Liver (tissue), 9 donors: ENCODE results near the gene KIFBP. TPM values are rescaled to one million over a fixed set of nuclear protein-coding genes. Genes with fewer than 3 reads are reported as not detected.
A peak's percentile ranks its signal among the peaks of the same experiment; 100 is the strongest.

Experiments
- DNase-seq: peaks from one replicate; pipeline ENCODE4 v3.0.0-alpha.2; 2017; ENCODE audit warnings: low spot score
- H3K27ac ChIP-seq, 2 donors: one replicate each; pipeline ENCODE4 v1.7.0; 2013; ENCODE audit warnings: inconsistent platforms in 2 of 2, low read length in 2 of 2, control low read depth in 1 of 2, low read depth in 1 of 2, mild to moderate bottlenecking in 1 of 2
- H3K27me3 ChIP-seq, 4 donors: one replicate each; pipeline versions ENCODE4 v1.6.1 to v1.7.0; 2013; ENCODE audit warnings: low read length in 3 of 4, inconsistent platforms in 1 of 4, mild to moderate bottlenecking in 1 of 4, moderate library complexity in 1 of 4; ENCODE audit not compliant: control insufficient read depth in 4 of 4, insufficient read depth in 4 of 4
- H3K36me3 ChIP-seq, 4 donors: one replicate each; pipeline versions ENCODE4 v1.6.1 to v1.7.0; 2013; ENCODE audit warnings: low read length in 3 of 4, mild to moderate bottlenecking in 3 of 4, low read depth in 1 of 4, moderate library complexity in 1 of 4; ENCODE audit not compliant: control insufficient read depth in 4 of 4, insufficient read depth in 3 of 4
- H3K4me1 ChIP-seq, 4 donors: one replicate each; pipeline versions ENCODE4 v1.6.1 to v1.7.0; 2013; ENCODE audit warnings: low read length in 3 of 4, mild to moderate bottlenecking in 3 of 4, moderate library complexity in 1 of 4; ENCODE audit not compliant: control insufficient read depth in 4 of 4, insufficient read depth in 4 of 4
- H3K4me3 ChIP-seq, 3 donors: one replicate each; pipeline versions ENCODE4 v1.6.1 to v1.7.0; 2013; ENCODE audit warnings: low read length in 3 of 3, control low read depth in 1 of 3, low read depth in 1 of 3, mild to moderate bottlenecking in 1 of 3
- H3K9ac ChIP-seq, 2 donors: one replicate each; pipeline ENCODE4 v1.7.0; 2013; ENCODE audit warnings: low read length in 2 of 2, mild to moderate bottlenecking in 2 of 2, moderate library complexity in 2 of 2, control low read depth in 1 of 2, low read depth in 1 of 2
- H3K9me3 ChIP-seq, 4 donors: one replicate each; pipeline versions ENCODE4 v1.6.1 to v1.7.0; 2013; ENCODE audit warnings: low read length in 3 of 4; ENCODE audit not compliant: control insufficient read depth in 4 of 4
- EGR1 ChIP-seq, 2 donors: IDR thresholded peaks; 2 replicates each; pipeline ENCODE4 v1.6.1; 2016 to 2018; ENCODE audit warnings: antibody characterized with exemption in 2 of 2, low read depth in 2 of 2
- FOXA1 ChIP-seq: IDR thresholded peaks from 2 replicates; pipeline ENCODE4 v1.6.1; 2016; ENCODE audit warnings: antibody characterized with exemption
- FOXA2 ChIP-seq: IDR thresholded peaks from 2 replicates; pipeline ENCODE4 v1.6.1; 2016; ENCODE audit warnings: antibody characterized with exemption
- GABPA ChIP-seq, 2 donors: IDR thresholded peaks in 1 of 2; conservative IDR thresholded peaks in 1 of 2; 2 replicates each; pipeline ENCODE4 v1.6.1; 2016; ENCODE audit warnings: antibody characterized with exemption in 2 of 2, mild to moderate bottlenecking in 1 of 2, moderate library complexity in 1 of 2
- JUND ChIP-seq, 2 donors: IDR thresholded peaks; 2 replicates each; pipeline ENCODE4 v1.6.1; 2016; ENCODE audit warnings: antibody characterized with exemption in 2 of 2
- NR2F2 ChIP-seq: IDR thresholded peaks from 2 replicates; pipeline ENCODE4 v1.6.1; 2016; ENCODE audit warnings: antibody characterized with exemption
- RXRA ChIP-seq, 2 donors: IDR thresholded peaks; 2 replicates each; pipeline ENCODE4 v1.6.1; 2017 to 2018; ENCODE audit warnings: antibody characterized with exemption in 2 of 2, mild to moderate bottlenecking in 1 of 2
- SP1 ChIP-seq: IDR thresholded peaks from 2 replicates; pipeline ENCODE4 v1.6.1; 2018; ENCODE audit warnings: antibody characterized with exemption, mild to moderate bottlenecking
- TAF1 ChIP-seq: conservative IDR thresholded peaks from 2 replicates; pipeline ENCODE4 v1.6.1; 2016; ENCODE audit warnings: antibody characterized with exemption, mild to moderate bottlenecking
- WGBS: extraction: QIAGEN DNeasy Blood & Tissue Kit; methylation state at CpG from one replicate; pipeline ENCODE4 v1.1.7; 2013; 5-methylcytosine and 5-hydroxymethylcytosine counted together
- polyA plus RNA-seq, 2 donors: library from polyadenylated mRNA; stranded (reverse) in 1 of 2; unstranded in 1 of 2; fragments of 200-250 nt in 1 of 2; fragments of >200 nt in 1 of 2; fragmentation: Nextera tagmentation in 1 of 2; extraction: Ambion mirVana in 1 of 2; gene quantifications; one replicate each; pipeline versions ENCODE4 v1.2.1 to v1.2.3, GENCODE V29; 2013 to 2015
- total RNA-seq, 2 donors: library from RNA; depleted of rRNA; stranded (reverse); fragments of >200 nt; gene quantifications; one replicate each; pipeline ENCODE4 v1.2.3, GENCODE V29; 2014
- TF ChIP-seq, protein P1 (sequence below): IDR thresholded peaks from 2 replicates; pipeline ENCODE4 v1.6.1; 2016; ENCODE audit warnings: antibody characterized with exemption
- TF ChIP-seq, protein P2 (sequence below): IDR thresholded peaks from 2 replicates; pipeline ENCODE4 v1.6.1; 2016; ENCODE audit warnings: antibody characterized with exemption, mild to moderate bottlenecking
- TF ChIP-seq, protein P3 (sequence below): IDR thresholded peaks from 2 replicates; pipeline ENCODE4 v1.6.1; 2016; ENCODE audit warnings: antibody characterized with exemption
- donor health status: healthy.
- donor health status: healthy.
- donor health status: healthy.
- donor health status: healthy.
- donor health status: healthy.

KIFBP gene
- total and polyA plus RNA-seq, 4 donors: 5.7 to 11.2 (median 7.9) TPM

DNA sequence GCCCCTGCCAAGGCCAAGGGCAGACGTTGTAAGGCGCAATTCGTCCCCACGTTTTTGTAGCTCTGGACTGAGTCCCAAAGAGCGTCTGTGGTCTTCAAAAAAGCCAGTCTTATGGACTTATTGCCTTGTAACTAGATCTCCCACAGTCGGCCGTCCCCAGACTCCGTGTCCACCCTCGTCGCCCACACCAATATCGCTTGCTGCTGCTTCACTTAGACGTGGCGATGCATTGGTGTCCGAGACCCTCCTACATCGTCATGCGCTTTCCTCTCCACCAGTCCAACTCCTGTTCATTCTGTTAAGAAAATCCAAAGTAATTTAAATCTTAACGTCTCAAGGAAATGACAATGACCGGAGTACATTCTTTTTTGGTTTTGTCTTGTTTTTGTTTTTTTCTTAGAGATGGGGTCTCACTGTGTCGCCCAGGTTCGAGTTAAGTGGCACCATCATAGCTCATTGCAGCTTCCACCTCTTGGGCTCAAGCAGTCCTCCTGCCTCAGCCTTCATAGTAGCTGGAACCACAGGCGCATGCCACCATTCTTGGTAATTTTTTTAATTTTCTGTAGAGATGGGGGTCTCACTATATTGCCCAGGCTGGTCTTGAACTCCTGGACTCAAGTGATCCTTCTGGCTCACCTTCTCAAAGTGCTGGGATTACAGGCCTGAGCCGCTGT lies 851 bp downstream of the KIFBP start:
- H3K27ac ChIP-seq: peak overlapping the region; percentile 69 to 70
- H3K27me3 ChIP-seq: no peaks in the 10 kb centered on the region
- H3K9me3 ChIP-seq: no peaks in the 10 kb centered on the region
- H3K9ac ChIP-seq: peak overlapping the region; percentile 60 to 84
- TF ChIP-seq RXRA (IDR thresholded peaks at IDR 0.05): no peak
- no peak for TF ChIP-seq FOXA1
- TF ChIP-seq GABPA (IDR thresholded peaks at IDR 0.05 in 1 of 2, conservative IDR thresholded peaks at IDR 0.05 in 1 of 2): no peak
- TF ChIP-seq, protein P1, sequence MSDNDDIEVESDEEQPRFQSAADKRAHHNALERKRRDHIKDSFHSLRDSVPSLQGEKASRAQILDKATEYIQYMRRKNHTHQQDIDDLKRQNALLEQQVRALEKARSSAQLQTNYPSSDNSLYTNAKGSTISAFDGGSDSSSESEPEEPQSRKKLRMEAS: no peak
- TF ChIP-seq JUND (IDR thresholded peaks at IDR 0.05): no peak
- no peak for TF ChIP-seq EGR1 (IDR thresholded peaks at IDR 0.05; ENCODE audit: low read depth in 2 of 2)
- TF ChIP-seq SP1: no peak
- TF ChIP-seq, protein P2, sequence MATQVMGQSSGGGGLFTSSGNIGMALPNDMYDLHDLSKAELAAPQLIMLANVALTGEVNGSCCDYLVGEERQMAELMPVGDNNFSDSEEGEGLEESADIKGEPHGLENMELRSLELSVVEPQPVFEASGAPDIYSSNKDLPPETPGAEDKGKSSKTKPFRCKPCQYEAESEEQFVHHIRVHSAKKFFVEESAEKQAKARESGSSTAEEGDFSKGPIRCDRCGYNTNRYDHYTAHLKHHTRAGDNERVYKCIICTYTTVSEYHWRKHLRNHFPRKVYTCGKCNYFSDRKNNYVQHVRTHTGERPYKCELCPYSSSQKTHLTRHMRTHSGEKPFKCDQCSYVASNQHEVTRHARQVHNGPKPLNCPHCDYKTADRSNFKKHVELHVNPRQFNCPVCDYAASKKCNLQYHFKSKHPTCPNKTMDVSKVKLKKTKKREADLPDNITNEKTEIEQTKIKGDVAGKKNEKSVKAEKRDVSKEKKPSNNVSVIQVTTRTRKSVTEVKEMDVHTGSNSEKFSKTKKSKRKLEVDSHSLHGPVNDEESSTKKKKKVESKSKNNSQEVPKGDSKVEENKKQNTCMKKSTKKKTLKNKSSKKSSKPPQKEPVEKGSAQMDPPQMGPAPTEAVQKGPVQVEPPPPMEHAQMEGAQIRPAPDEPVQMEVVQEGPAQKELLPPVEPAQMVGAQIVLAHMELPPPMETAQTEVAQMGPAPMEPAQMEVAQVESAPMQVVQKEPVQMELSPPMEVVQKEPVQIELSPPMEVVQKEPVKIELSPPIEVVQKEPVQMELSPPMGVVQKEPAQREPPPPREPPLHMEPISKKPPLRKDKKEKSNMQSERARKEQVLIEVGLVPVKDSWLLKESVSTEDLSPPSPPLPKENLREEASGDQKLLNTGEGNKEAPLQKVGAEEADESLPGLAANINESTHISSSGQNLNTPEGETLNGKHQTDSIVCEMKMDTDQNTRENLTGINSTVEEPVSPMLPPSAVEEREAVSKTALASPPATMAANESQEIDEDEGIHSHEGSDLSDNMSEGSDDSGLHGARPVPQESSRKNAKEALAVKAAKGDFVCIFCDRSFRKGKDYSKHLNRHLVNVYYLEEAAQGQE: no peak
- no peak for TF ChIP-seq TAF1
- TF ChIP-seq NR2F2: no peak
- no peak for TF ChIP-seq FOXA2
- TF ChIP-seq, protein P3, sequence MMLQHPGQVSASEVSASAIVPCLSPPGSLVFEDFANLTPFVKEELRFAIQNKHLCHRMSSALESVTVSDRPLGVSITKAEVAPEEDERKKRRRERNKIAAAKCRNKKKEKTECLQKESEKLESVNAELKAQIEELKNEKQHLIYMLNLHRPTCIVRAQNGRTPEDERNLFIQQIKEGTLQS: no peak
- H3K4me1 ChIP-seq: peaks cover 0 to 19% (median 12%) of the 10 kb centered on the region in 4 donors
- H3K4me3 ChIP-seq: peak overlapping the region; percentile 86 to 96 (median 91)
- peaks cover 0 to 9% (median 5%) of the 10 kb centered on the region in 4 donors for H3K36me3 ChIP-seq
- WGBS: 24% methylated on average over 22 of the region's 22 CpGs
- DNase-seq: no peak

- peaks cover 0 to 19% (median 12%) of the 10 kb centered on the region in 4 donors for H3K4me1 ChIP-seq
- no peak overlapping the region for H3K4me3 ChIP-seq
- no peaks in the 10 kb centered on the region for H3K9me3 ChIP-seq
- DNase-seq: no peak
- H3K27ac ChIP-seq: no peak overlapping the region
- no peaks in the 10 kb centered on the region for H3K27me3 ChIP-seq
- WGBS: 84% methylated on average over 2 of the region's 2 CpGs
- TF ChIP-seq SP1 (no peak), FOXA1 (no peak), FOXA2 (no peak)
- TF ChIP-seq, protein P2: no peak
- peaks cover 0 to 1% (median 0%) of the 10 kb centered on the region in 4 donors for H3K36me3 ChIP-seq
- H3K9ac ChIP-seq: no peak overlapping the region
Observed at GRCh38 chr10:68992636-68993440, 4.2 kb downstream of the KIFBP start.
